SK-N-SH treated with all-trans-retinoic acid at 6 μM for 48 hours (cell line): ENCODE results near the gene MIX23.

ENCODE experiments used
- ARNTL ChIP-seq: fragments of 450-650 bp; formaldehyde crosslinking; IDR thresholded peaks from 2 replicates; pipeline ENCODE4 v1.5.0; 2020; ENCODE audit warnings: low read depth, mild to moderate bottlenecking, moderate library complexity, borderline replicate concordance
- TCF4 ChIP-seq: fragments of 250-450 bp; sonication (Bioruptor Pico); IDR thresholded peaks from 2 replicates; pipeline ENCODE4 v1.8.0; 2021; ENCODE audit warnings: mild to moderate bottlenecking, moderate library complexity, borderline replicate concordance
- TF ChIP-seq, protein P1 (sequence below): fragments of 250-450 bp; sonication (Bioruptor Pico); IDR thresholded peaks from 2 replicates; pipeline ENCODE4 v1.8.0; 2020; ENCODE audit warnings: mild to moderate bottlenecking, moderate library complexity, borderline replicate concordance

GRCh38 chr3:122314228-122314876, 68.7 kb downstream of the MIX23 start:
- TF ChIP-seq, protein P1, sequence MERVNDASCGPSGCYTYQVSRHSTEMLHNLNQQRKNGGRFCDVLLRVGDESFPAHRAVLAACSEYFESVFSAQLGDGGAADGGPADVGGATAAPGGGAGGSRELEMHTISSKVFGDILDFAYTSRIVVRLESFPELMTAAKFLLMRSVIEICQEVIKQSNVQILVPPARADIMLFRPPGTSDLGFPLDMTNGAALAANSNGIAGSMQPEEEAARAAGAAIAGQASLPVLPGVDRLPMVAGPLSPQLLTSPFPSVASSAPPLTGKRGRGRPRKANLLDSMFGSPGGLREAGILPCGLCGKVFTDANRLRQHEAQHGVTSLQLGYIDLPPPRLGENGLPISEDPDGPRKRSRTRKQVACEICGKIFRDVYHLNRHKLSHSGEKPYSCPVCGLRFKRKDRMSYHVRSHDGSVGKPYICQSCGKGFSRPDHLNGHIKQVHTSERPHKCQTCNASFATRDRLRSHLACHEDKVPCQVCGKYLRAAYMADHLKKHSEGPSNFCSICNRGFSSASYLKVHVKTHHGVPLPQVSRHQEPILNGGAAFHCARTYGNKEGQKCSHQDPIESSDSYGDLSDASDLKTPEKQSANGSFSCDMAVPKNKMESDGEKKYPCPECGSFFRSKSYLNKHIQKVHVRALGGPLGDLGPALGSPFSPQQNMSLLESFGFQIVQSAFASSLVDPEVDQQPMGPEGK (CRISPR knock-in tag): no peak
- TF ChIP-seq ARNTL (no peak), TCF4 (CRISPR knock-in tag) (no peak)
